IPS DF 6.9 (cell line): Measurements from ENCODE around the gene THSD4.

Experiments used
- DNase-seq: peaks from one replicate; pipeline ENCODE4 v3.0.0-alpha.2; 2013; ENCODE audit warnings: low read depth, low spot score
- H3K27ac ChIP-seq: one replicate; pipeline ENCODE4 v1.5.1; 2013; ENCODE audit warnings: low read length, control low read depth
- H3K27me3 ChIP-seq: 2 replicates; pipeline ENCODE4 v1.6.1; 2013; ENCODE audit warnings: mild to moderate bottlenecking, low read length; ENCODE audit not compliant: control insufficient read depth, insufficient read depth
- H3K36me3 ChIP-seq: 2 replicates; pipeline ENCODE4 v1.6.1; 2013; ENCODE audit warnings: low read length; ENCODE audit not compliant: control insufficient read depth, insufficient read depth
- H3K4me1 ChIP-seq: 2 replicates; pipeline ENCODE4 v1.6.1; 2013; ENCODE audit warnings: low read length; ENCODE audit not compliant: control insufficient read depth, insufficient read depth
- H3K4me3 ChIP-seq: 2 replicates; pipeline ENCODE4 v1.5.1; 2013; ENCODE audit warnings: mild to moderate bottlenecking, low read length
- H3K9me3 ChIP-seq: 2 replicates; pipeline ENCODE4 v1.6.1; 2013; ENCODE audit warnings: low read length, inconsistent platforms; ENCODE audit not compliant: control insufficient read depth, insufficient read depth
- WGBS: extraction: QIAGEN DNeasy Blood & Tissue Kit; methylation state at CpG from one replicate; pipeline ENCODE4 v1.1.7; 2013; ENCODE audit warnings: mixed read lengths, missing lambda C conversion rate; ENCODE audit not compliant: insufficient read length, insufficient coverage; 5-methylcytosine and 5-hydroxymethylcytosine counted together

Gene THSD4

GRCh38 chr15:71494563-71495397 lies 379.5 kb downstream of the THSD4 start:
- Histone ChIP-seq H3K36me3 (no peaks in the 10 kb centered on the region), H3K4me1 (no peaks in the 10 kb centered on the region), H3K27ac (no peak overlapping the region), H3K27me3 (no peaks in the 10 kb centered on the region), H3K4me3 (no peak overlapping the region), H3K9me3 (no peaks in the 10 kb centered on the region)
- DNase-seq = no peak
- WGBS = no CpG with 5 or more reads among the region's 9 CpGs

GRCh38 chr15:71495398-71495780 lies 380.1 kb downstream of the THSD4 start:
- no peaks in the 10 kb centered on the region for H3K9me3 ChIP-seq
- no CpG with 5 or more reads among the region's 3 CpGs for WGBS
- H3K27me3 ChIP-seq = no peaks in the 10 kb centered on the region
- no peak for DNase-seq
- no peak overlapping the region for H3K27ac ChIP-seq
- no peaks in the 10 kb centered on the region for H3K4me1 ChIP-seq
- no peaks in the 10 kb centered on the region for H3K36me3 ChIP-seq
- no peak overlapping the region for H3K4me3 ChIP-seq

- WGBS = no CpG with 5 or more reads among the region's 4 CpGs
- no peaks in the 10 kb centered on the region for H3K4me1 ChIP-seq
- no peaks in the 10 kb centered on the region for H3K9me3 ChIP-seq
- H3K4me3 ChIP-seq = no peak overlapping the region
- no peaks in the 10 kb centered on the region for H3K27me3 ChIP-seq
- DNase-seq = no peak
- H3K27ac ChIP-seq = no peak overlapping the region
- no peaks in the 10 kb centered on the region for H3K36me3 ChIP-seq
Measured at GRCh38 chr15:71496336-71496955, 381.2 kb downstream of the THSD4 start.

- DNase-seq = no peak
- no peak overlapping the region for H3K4me3 ChIP-seq
- no peaks in the 10 kb centered on the region for H3K4me1 ChIP-seq
- H3K27me3 ChIP-seq = no peaks in the 10 kb centered on the region
- no peaks in the 10 kb centered on the region for H3K9me3 ChIP-seq
- no peak overlapping the region for H3K27ac ChIP-seq
- no peaks in the 10 kb centered on the region for H3K36me3 ChIP-seq
- no CpG with 5 or more reads among the region's 1 CpG for WGBS
Measured at GRCh38 chr15:71501344-71502076, 386.2 kb downstream of the THSD4 start.

GRCh38 chr15:71502077-71502432 lies 386.8 kb downstream of the THSD4 start:
- WGBS = no CpG with 5 or more reads among the region's 1 CpG

GRCh38 chr15:71505962-71506361 lies 390.7 kb downstream of the THSD4 start:
- no peaks in the 10 kb centered on the region for H3K4me1 ChIP-seq
- no peak for DNase-seq
- H3K9me3 ChIP-seq = no peaks in the 10 kb centered on the region
- H3K27ac ChIP-seq = no peak overlapping the region
- 100% methylated on average over 1 of the region's 4 CpGs for WGBS
- H3K36me3 ChIP-seq = no peaks in the 10 kb centered on the region
- H3K27me3 ChIP-seq = no peaks in the 10 kb centered on the region
- H3K4me3 ChIP-seq = no peak overlapping the region

More at GRCh38 chr15:71502077-71502432, 386.8 kb downstream of the THSD4 start:
- no peak for DNase-seq
- no peaks in the 10 kb centered on the region for H3K27me3 ChIP-seq
- H3K4me3 ChIP-seq = no peak overlapping the region
- H3K36me3 ChIP-seq = no peaks in the 10 kb centered on the region
- no peak overlapping the region for H3K27ac ChIP-seq
- H3K9me3 ChIP-seq = no peaks in the 10 kb centered on the region
- H3K4me1 ChIP-seq = no peaks in the 10 kb centered on the region

GRCh38 chr15:71506946-71507345 lies 391.7 kb downstream of the THSD4 start:
- Histone ChIP-seq H3K4me3 (no peak overlapping the region), H3K4me1 (no peaks in the 10 kb centered on the region; the same call in 1 of the 2 replicates), H3K27ac (no peak overlapping the region), H3K9me3 (no peaks in the 10 kb centered on the region), H3K27me3 (no peaks in the 10 kb centered on the region), H3K36me3 (no peaks in the 10 kb centered on the region)
- no CpG with 5 or more reads among the region's 4 CpGs for WGBS
- DNase-seq = no peak

- H3K27me3 ChIP-seq = no peaks in the 10 kb centered on the region
- H3K9me3 ChIP-seq = no peaks in the 10 kb centered on the region
- no CpG with 5 or more reads among the region's 4 CpGs for WGBS
- no peak for DNase-seq
- no peak overlapping the region for H3K27ac ChIP-seq
- no peaks in the 10 kb centered on the region for H3K36me3 ChIP-seq
- H3K4me1 ChIP-seq = no peaks in the 10 kb centered on the region; the same call in 1 of the 2 replicates
- no peak overlapping the region for H3K4me3 ChIP-seq
Measured at GRCh38 chr15:71508081-71508682, 392.9 kb downstream of the THSD4 start.

GRCh38 chr15:71509139-71509538 lies 393.9 kb downstream of the THSD4 start:
- Histone ChIP-seq H3K36me3 (no peaks in the 10 kb centered on the region), H3K27ac (no peak overlapping the region), H3K27me3 (no peaks in the 10 kb centered on the region), H3K4me3 (no peak overlapping the region), H3K9me3 (no peaks in the 10 kb centered on the region), H3K4me1 (no peaks in the 10 kb centered on the region; the same call in 1 of the 2 replicates)
- no peak for DNase-seq
- WGBS = no CpG with 5 or more reads among the region's 1 CpG

GRCh38 chr15:71510763-71511162 lies 395.5 kb downstream of the THSD4 start:
- Histone ChIP-seq H3K36me3 (no peaks in the 10 kb centered on the region), H3K9me3 (no peaks in the 10 kb centered on the region), H3K27me3 (no peaks in the 10 kb centered on the region), H3K4me3 (no peak overlapping the region), H3K27ac (no peak overlapping the region), H3K4me1 (peaks cover 3% of the 10 kb centered on the region; the same call in 1 of the 2 replicates)
- no peak for DNase-seq
- 100% methylated on average over 5 of the region's 6 CpGs for WGBS
